Keratinocyte (primary cell): ENCODE data around the gene PRKAR2A. TPM values are rescaled to one million over a fixed set of nuclear protein-coding genes. Genes with fewer than 3 reads are reported as not detected.

Experiments
- DNase-seq: peaks from one replicate; pipeline ENCODE4 v3.0.0-alpha.2; 2011; ENCODE audit warnings: low read depth, missing footprints, low spot score
- FAIRE-seq: peaks from 2 replicates; lab custom pipeline; 2011; peaks lifted over from hg19 to GRCh38; lab: Jason Lieb, UNC
- H2AFZ ChIP-seq: 2 replicates; pipeline ENCODE4 v1.6.0; 2012; ENCODE audit warnings: low read length, control low read depth, inconsistent platforms; ENCODE audit not compliant: control insufficient read depth
- H3K27ac ChIP-seq: 2 replicates; pipeline ENCODE4 v1.5.1; 2011; ENCODE audit warnings: low read length; ENCODE audit not compliant: control insufficient read depth, insufficient read depth
- H3K27me3 ChIP-seq: 3 replicates; pipeline ENCODE4 v1.6.0; 2011; ENCODE audit warnings: low read length; ENCODE audit not compliant: control insufficient read depth, insufficient read depth; ENCODE audit errors: extremely low read depth
- H3K36me3 ChIP-seq, 2 experiments: 2 replicates in 1 of 2; 3 replicates in 1 of 2; pipeline ENCODE4 v1.5.1; 2011; ENCODE audit warnings: low read length in 2 of 2, mild to moderate bottlenecking in 1 of 2; ENCODE audit not compliant: control insufficient read depth in 2 of 2, insufficient read depth in 2 of 2; ENCODE audit errors: extremely low read depth in 1 of 2
- H3K4me1 ChIP-seq: 3 replicates; pipeline ENCODE4 v1.5.1; 2011; ENCODE audit warnings: low read length; ENCODE audit not compliant: control insufficient read depth, insufficient read depth; ENCODE audit errors: extremely low read depth
- H3K4me2 ChIP-seq: 3 replicates; pipeline ENCODE4 v1.6.0; 2011; ENCODE audit warnings: low read depth, low read length; ENCODE audit not compliant: control insufficient read depth, insufficient read depth; ENCODE audit errors: extremely low read depth
- H3K4me3 ChIP-seq, 3 experiments: fragments of 200-600 bp in 1 of 3; sonication (generic) in 1 of 3; 2 replicates in 2 of 3; 3 replicates in 1 of 3; pipeline ENCODE4 v1.5.1; 2011 to 2016; ENCODE audit warnings: low read length in 3 of 3, mild to moderate bottlenecking in 3 of 3, control low read depth in 2 of 3, inconsistent platforms in 1 of 3, low read depth in 1 of 3, mixed read lengths in 1 of 3, mixed run types in 1 of 3, moderate library complexity in 1 of 3; ENCODE audit not compliant: control insufficient read depth in 2 of 3, insufficient read depth in 2 of 3; ENCODE audit errors: extremely low read depth in 1 of 3
- H3K79me2 ChIP-seq: 2 replicates; pipeline ENCODE4 v1.6.0; 2012; ENCODE audit warnings: low read length; ENCODE audit not compliant: control insufficient read depth, insufficient read depth
- H3K9ac ChIP-seq: 3 replicates; pipeline ENCODE4 v1.6.0; 2011; ENCODE audit warnings: low read length; ENCODE audit not compliant: control insufficient read depth, insufficient read depth; ENCODE audit errors: extremely low read depth
- H3K9me1 ChIP-seq: 3 replicates; pipeline ENCODE4 v1.6.0; 2011; ENCODE audit warnings: low read length; ENCODE audit not compliant: control insufficient read depth, insufficient read depth; ENCODE audit errors: extremely low read depth
- H3K9me3 ChIP-seq: 2 replicates; pipeline ENCODE4 v1.5.1; 2012; ENCODE audit warnings: low read depth, low read length; ENCODE audit not compliant: control insufficient read depth
- H4K20me1 ChIP-seq: 3 replicates; pipeline ENCODE4 v1.6.0; 2011; ENCODE audit warnings: low read length; ENCODE audit not compliant: control insufficient read depth, insufficient read depth; ENCODE audit errors: extremely low read depth
- EZH2 ChIP-seq: IDR thresholded peaks from one replicate; pipeline ENCODE4 v1.6.1; 2012; ENCODE audit warnings: inconsistent platforms, mild to moderate bottlenecking, low read length, moderate library complexity
- dilution Hi-C: fragments of 300-500 bp; cut with MboI; formaldehyde crosslinking; loops from one replicate; pipeline ENCODE4 v1.7.0; 2020; ENCODE audit warnings: low sequenced_read_pairs; ENCODE audit not compliant: extremely low pct_ligation_motif_present
- polyA plus RNA-seq, 5 experiments: library from polyadenylated mRNA; depleted of rRNA in 3 of 5; stranded (reverse) in 3 of 5; stranded (forward) in 1 of 5; unstranded in 1 of 5; fragments of >200 nt; gene quantifications; 1 replicate in 1 of 5; 2 replicates in 3 of 5; 3 replicates in 1 of 5; pipeline versions ENCODE4 v1.2.1 to v1.2.3, GENCODE V29; 2011 to 2012; ENCODE audit warnings: missing spikeins in 2 of 5, low read depth in 1 of 5, low replicate concordance in 1 of 5
- TF ChIP-seq, protein P1 (sequence below), 3 experiments: IDR thresholded peaks in 1 of 3; conservative IDR thresholded peaks in 1 of 3; optimal IDR thresholded peaks in 1 of 3; 2 replicates in 2 of 3; 3 replicates in 1 of 3; pipeline versions ENCODE3 to v1.5.1; 2011; ENCODE audit warnings: low read length in 3 of 3, mild to moderate bottlenecking in 3 of 3, moderate library complexity in 2 of 3, control low read depth in 1 of 3, inconsistent platforms in 1 of 3; ENCODE audit not compliant: insufficient read depth in 2 of 3; ENCODE audit errors: extremely low read depth in 1 of 3

The PRKAR2A gene
- polyA plus RNA-seq, 1 donor (not counting 4 experiments of a cell fraction or from before 2014, with no cell fraction given), result 23.2 TPM

DNA sequence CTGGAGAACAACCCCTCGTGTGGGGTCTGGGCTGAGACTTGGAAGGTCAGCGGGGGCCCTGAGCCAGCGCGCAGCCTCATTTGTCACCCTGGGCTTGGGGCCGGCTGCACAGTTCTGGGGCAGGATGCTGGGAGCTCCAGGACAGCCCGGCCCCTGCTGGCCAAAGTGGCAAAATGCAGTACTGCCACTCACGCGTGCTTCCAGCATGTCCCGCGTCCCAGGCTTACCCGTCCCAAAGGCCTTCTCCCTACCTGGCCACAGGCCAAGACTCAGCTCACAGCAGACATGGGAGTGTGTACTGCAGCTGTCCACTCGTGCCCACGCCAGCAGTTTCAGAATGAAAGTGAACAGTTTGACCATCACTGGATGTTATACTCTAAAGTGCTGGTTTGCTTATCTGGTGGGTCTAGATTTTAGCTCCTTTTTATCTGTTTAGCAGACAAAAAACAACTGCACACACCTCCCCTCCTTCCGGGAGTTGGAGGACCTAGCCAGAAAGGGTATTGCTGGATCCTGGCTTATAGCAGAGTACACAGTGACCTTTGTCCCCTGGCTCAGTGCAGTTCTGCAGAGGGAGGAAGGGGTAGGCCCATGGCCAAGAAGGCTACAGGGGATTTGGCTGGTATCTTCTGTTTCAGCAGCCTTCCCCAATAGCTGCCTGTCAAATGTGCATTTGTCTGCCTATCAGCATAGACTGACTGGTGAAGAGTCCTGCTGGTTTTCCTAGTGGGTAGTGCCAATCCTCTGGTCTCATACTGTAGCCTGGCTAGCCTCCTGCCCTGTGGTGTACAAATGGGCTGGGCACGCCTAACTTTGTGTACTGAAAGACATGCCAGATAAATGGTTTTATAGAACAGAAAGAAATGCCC is 107.5 kb downstream of the PRKAR2A start:
- H3K4me2 ChIP-seq, result no peak overlapping the region
- no peaks in the 10 kb centered on the region for H3K79me2 ChIP-seq
- DNase-seq (peak; percentile 13), FAIRE-seq (peak; percentile 34)
- no peaks in the 10 kb centered on the region for H3K27me3 ChIP-seq
- H3K9me1 ChIP-seq, result no peaks in the 10 kb centered on the region
- no peak overlapping the region for H3K9ac ChIP-seq
- dilution Hi-C loops, result no loop called here
- no peak overlapping the region for H3K27ac ChIP-seq
- no peaks in the 10 kb centered on the region for H4K20me1 ChIP-seq
- no peaks in the 10 kb centered on the region for H3K36me3 ChIP-seq
- no peaks in the 10 kb centered on the region for H3K9me3 ChIP-seq
- no peak overlapping the region for H3K4me3 ChIP-seq
- H3K4me1 ChIP-seq, result peaks cover 12% of the 10 kb centered on the region
- no peak overlapping the region for H2AFZ ChIP-seq
- TF ChIP-seq, protein P1, sequence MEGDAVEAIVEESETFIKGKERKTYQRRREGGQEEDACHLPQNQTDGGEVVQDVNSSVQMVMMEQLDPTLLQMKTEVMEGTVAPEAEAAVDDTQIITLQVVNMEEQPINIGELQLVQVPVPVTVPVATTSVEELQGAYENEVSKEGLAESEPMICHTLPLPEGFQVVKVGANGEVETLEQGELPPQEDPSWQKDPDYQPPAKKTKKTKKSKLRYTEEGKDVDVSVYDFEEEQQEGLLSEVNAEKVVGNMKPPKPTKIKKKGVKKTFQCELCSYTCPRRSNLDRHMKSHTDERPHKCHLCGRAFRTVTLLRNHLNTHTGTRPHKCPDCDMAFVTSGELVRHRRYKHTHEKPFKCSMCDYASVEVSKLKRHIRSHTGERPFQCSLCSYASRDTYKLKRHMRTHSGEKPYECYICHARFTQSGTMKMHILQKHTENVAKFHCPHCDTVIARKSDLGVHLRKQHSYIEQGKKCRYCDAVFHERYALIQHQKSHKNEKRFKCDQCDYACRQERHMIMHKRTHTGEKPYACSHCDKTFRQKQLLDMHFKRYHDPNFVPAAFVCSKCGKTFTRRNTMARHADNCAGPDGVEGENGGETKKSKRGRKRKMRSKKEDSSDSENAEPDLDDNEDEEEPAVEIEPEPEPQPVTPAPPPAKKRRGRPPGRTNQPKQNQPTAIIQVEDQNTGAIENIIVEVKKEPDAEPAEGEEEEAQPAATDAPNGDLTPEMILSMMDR (optimal IDR thresholded peaks at IDR 0.05 in 1 of 3, IDR thresholded peaks at IDR 0.05 in 1 of 3, conservative IDR thresholded peaks at IDR 0.05 in 1 of 3; ENCODE audit: extremely low read depth in 1 of 3, insufficient read depth in 2 of 3, low read length in 3 of 3), result peak; percentile 82 to 92 (median 90)
- TF ChIP-seq EZH2, result no peak

DNA sequence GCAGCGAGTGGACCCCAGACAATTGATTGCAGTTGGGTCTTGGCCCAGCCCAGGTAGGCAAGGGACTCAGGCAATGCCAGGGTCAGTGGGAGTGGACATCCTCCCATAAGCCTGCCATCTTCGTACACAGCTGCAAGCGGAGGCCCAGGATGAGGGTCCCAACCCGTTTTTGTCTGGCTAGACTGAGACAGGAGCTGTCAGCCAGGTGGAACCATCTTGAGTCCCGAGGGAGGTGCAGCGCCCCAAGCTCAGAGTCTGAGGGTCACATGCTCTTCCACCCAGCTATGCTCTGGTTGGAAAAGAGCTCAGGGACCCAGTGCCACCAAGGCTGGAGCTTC is 108.1 kb downstream of the PRKAR2A start:
- FAIRE-seq, result no peak
- no peak overlapping the region for H3K4me3 ChIP-seq
- TF ChIP-seq, protein P1 (optimal IDR thresholded peaks at IDR 0.05 in 1 of 3, IDR thresholded peaks at IDR 0.05 in 1 of 3, conservative IDR thresholded peaks at IDR 0.05 in 1 of 3; ENCODE audit: extremely low read depth in 1 of 3, insufficient read depth in 2 of 3, low read length in 3 of 3), result no peak
- TF ChIP-seq EZH2, result no peak
- H3K4me2 ChIP-seq, result no peak overlapping the region
- no peaks in the 10 kb centered on the region for H3K36me3 ChIP-seq
- no peaks in the 10 kb centered on the region for H3K27me3 ChIP-seq
- dilution Hi-C loops, result no loop called here
- peak overlapping the region; percentile 5 for H2AFZ ChIP-seq
- H3K79me2 ChIP-seq, result no peaks in the 10 kb centered on the region
- H3K4me1 ChIP-seq, result peaks cover 12% of the 10 kb centered on the region
- no peak for DNase-seq
- H4K20me1 ChIP-seq, result no peaks in the 10 kb centered on the region
- no peaks in the 10 kb centered on the region for H3K9me1 ChIP-seq
- H3K27ac ChIP-seq, result no peak overlapping the region
- no peaks in the 10 kb centered on the region for H3K9me3 ChIP-seq
- no peak overlapping the region for H3K9ac ChIP-seq
